Endothelial cell of umbilical vein (primary cell): ENCODE measurements around the gene PITPNM1. TPM values are rescaled to one million over a fixed set of nuclear protein-coding genes. Genes with fewer than 3 reads are reported as not detected.

Experiments
- BruUV-seq: library from RNA; stranded (reverse); fragments of 400-500 nt; replicated peaks from 2 replicates; lab custom pipeline; 2021; lab: Mats Ljungman, UMichigan
- CTCF ChIA-PET: fragments of 300-600, 350-600 bp; sonication (Branson Sonifier 250); formaldehyde crosslinking; loops from one replicate; lab custom pipeline; 2021; ENCODE audit warnings: antibody characterized with exemption, inconsistent platforms; lab: Charles Lee
- POLR2A ChIA-PET: fragments of 300-600, 350-600 bp; sonication (Branson Sonifier 250); formaldehyde crosslinking; loops from one replicate; lab custom pipeline; 2021; ENCODE audit warnings: antibody characterized with exemption, inconsistent platforms; lab: Charles Lee
- DNase-seq: peaks from one replicate; pipeline ENCODE4 v3.0.0-alpha.2; 2011; ENCODE audit warnings: low read depth, low spot score
- FAIRE-seq: peaks from 2 replicates; lab custom pipeline; 2011; peaks lifted over from hg19 to GRCh38; lab: Jason Lieb, UNC
- H2AFZ ChIP-seq: 2 replicates; pipeline ENCODE4 v1.6.0; 2012; ENCODE audit warnings: low read depth, low read length, control low read depth, inconsistent platforms
- H3K27ac ChIP-seq: 2 replicates; pipeline ENCODE4 v1.5.1; 2011; ENCODE audit warnings: low read depth, mild to moderate bottlenecking, control low read depth, low read length, moderate library complexity; ENCODE audit not compliant: insufficient read depth
- H3K27me3 ChIP-seq, 2 experiments: 2 replicates each; pipeline versions ENCODE4 v1.6.0 to v1.6.1; 2011; ENCODE audit warnings: low read length in 2 of 2, mixed read lengths in 1 of 2; ENCODE audit not compliant: control insufficient read depth in 2 of 2, insufficient read depth in 2 of 2
- H3K36me3 ChIP-seq, 2 experiments: 2 replicates in 1 of 2; 3 replicates in 1 of 2; pipeline ENCODE4 v1.5.1; 2011; ENCODE audit warnings: low read length in 2 of 2, mild to moderate bottlenecking in 1 of 2, moderate library complexity in 1 of 2; ENCODE audit not compliant: control insufficient read depth in 2 of 2, insufficient read depth in 2 of 2; ENCODE audit errors: extremely low read depth in 1 of 2
- H3K4me1 ChIP-seq: 3 replicates; pipeline ENCODE4 v1.5.1; 2011; ENCODE audit warnings: mild to moderate bottlenecking, low read length; ENCODE audit not compliant: control insufficient read depth, insufficient read depth; ENCODE audit errors: extremely low read depth
- H3K4me2 ChIP-seq: 2 replicates; pipeline ENCODE4 v1.6.1; 2011; ENCODE audit warnings: low read length, control low read depth, mixed read lengths; ENCODE audit not compliant: insufficient read depth
- H3K4me3 ChIP-seq, 3 experiments: fragments of 200-600 bp in 1 of 3; sonication (generic), shearing (Covaris generic) in 1 of 3; replicated peaks in 1 of 3; 2 replicates each; pipeline ENCODE4 v1.5.1; 2011 to 2016; ENCODE audit warnings: control low read depth in 3 of 3, low read length in 3 of 3, mild to moderate bottlenecking in 2 of 3, inconsistent platforms in 1 of 3, low read depth in 1 of 3, moderate library complexity in 1 of 3; ENCODE audit not compliant: insufficient read depth in 1 of 3
- H3K79me2 ChIP-seq: 2 replicates; pipeline ENCODE4 v1.6.0; 2012; ENCODE audit warnings: low read length, inconsistent platforms; ENCODE audit not compliant: control insufficient read depth, insufficient read depth
- H3K9ac ChIP-seq: replicated peaks from 2 replicates; pipeline ENCODE3; 2011; ENCODE audit warnings: low read length, control low read depth; ENCODE audit not compliant: insufficient read depth; ENCODE audit errors: extremely low read depth
- H3K9me1 ChIP-seq: replicated peaks from 3 replicates; pipeline ENCODE4 v1.6.0; 2011; ENCODE audit warnings: mild to moderate bottlenecking, low read length; ENCODE audit not compliant: control insufficient read depth, insufficient read depth; ENCODE audit errors: extremely low read depth
- H3K9me3 ChIP-seq: replicated peaks from 2 replicates; pipeline ENCODE4 v1.5.1; 2012; ENCODE audit warnings: low read length, inconsistent platforms; ENCODE audit not compliant: control insufficient read depth, insufficient read depth
- H4K20me1 ChIP-seq: replicated peaks from 2 replicates; pipeline ENCODE3; 2011; ENCODE audit warnings: mild to moderate bottlenecking, low read length; ENCODE audit not compliant: control insufficient read depth, insufficient read depth; ENCODE audit errors: extremely low read depth
- CTCF ChIP-seq, 2 donors: IDR thresholded peaks; 1 replicate in 1 of 2; 2 replicates in 1 of 2; pipeline ENCODE4 v1.5.1; 2011; ENCODE audit warnings: low read length in 2 of 2, mild to moderate bottlenecking in 2 of 2, moderate library complexity in 2 of 2, control low read depth in 1 of 2, inconsistent platforms in 1 of 2, low read depth in 1 of 2; ENCODE audit not compliant: insufficient read depth in 1 of 2; ENCODE audit errors: extremely low read depth in 1 of 2
- EZH2 ChIP-seq: IDR thresholded peaks from 2 replicates; pipeline ENCODE4 v1.6.1; 2012; ENCODE audit warnings: borderline replicate concordance, low read depth, mild to moderate bottlenecking, moderate library complexity, low read length, inconsistent platforms; ENCODE audit not compliant: severe bottlenecking
- FOS ChIP-seq: IDR thresholded peaks from 2 replicates; pipeline ENCODE4 v1.6.1; 2011; ENCODE audit warnings: mild to moderate bottlenecking, low read length, moderate library complexity, borderline replicate concordance; ENCODE audit not compliant: insufficient read depth
- GATA2 ChIP-seq: IDR thresholded peaks from 2 replicates; pipeline ENCODE4 v1.7.0; 2011; ENCODE audit warnings: low read depth, mild to moderate bottlenecking, moderate library complexity, mixed read lengths, low read length; ENCODE audit not compliant: insufficient read length, insufficient read depth
- JUN ChIP-seq: IDR thresholded peaks from 2 replicates; pipeline ENCODE4 v1.6.1; 2011; ENCODE audit warnings: borderline replicate concordance, low read depth; ENCODE audit not compliant: insufficient read length, insufficient read depth
- MAX ChIP-seq: IDR thresholded peaks from 2 replicates; pipeline ENCODE4 v1.6.1; 2011; ENCODE audit not compliant: insufficient read depth, insufficient read length
- MYC ChIP-seq: IDR thresholded peaks from one replicate; pipeline ENCODE4 v1.6.1; 2011; ENCODE audit warnings: mild to moderate bottlenecking, low read depth, low read length
- POLR2A ChIP-seq: IDR thresholded peaks from 2 replicates; pipeline ENCODE4 v1.6.1; 2012; ENCODE audit warnings: low read depth, mild to moderate bottlenecking, control low read depth, low read length
- POLR2AphosphoS5 ChIP-seq: IDR thresholded peaks from 2 replicates; pipeline ENCODE4 v1.6.1; 2012; ENCODE audit warnings: low read depth, mild to moderate bottlenecking, control low read depth, low read length, moderate library complexity; ENCODE audit not compliant: insufficient read depth
- dilution Hi-C: fragments of 300-500 bp; cut with MboI; formaldehyde crosslinking; loops from one replicate; pipeline ENCODE4 v1.15.0; 2019; ENCODE audit warnings: low sequenced_read_pairs; ENCODE audit not compliant: extremely low pct_ligation_motif_present
- intact Hi-C: fragments of 100-400 bp; cut with micrococcal nuclease; formaldehyde crosslinking; loops from one replicate; pipeline ENCODE4 v1.10.0; 2022
- polyA plus RNA-seq, 4 experiments: library from polyadenylated mRNA; depleted of rRNA in 3 of 4; stranded (reverse) in 3 of 4; unstranded in 1 of 4; fragments of >200 nt; gene quantifications; 2 replicates each; pipeline versions ENCODE4 v1.2.1 to v1.2.3, GENCODE V29; 2011 to 2012; ENCODE audit warnings: missing spikeins in 1 of 4
- total RNA-seq: library from RNA; stranded (reverse); gene quantifications from 2 replicates; pipeline ENCODE4 v1.2.3, GENCODE V29; 2021

The PITPNM1 gene
- total and polyA plus RNA-seq, 2 donors (not counting 3 experiments of a cell fraction or from before 2014, with no cell fraction given), result 16.5 to 26.4 TPM

- ChIA-PET POLR2A (no interaction called here), CTCF (no interaction called here)
- DNase-seq (no peak), FAIRE-seq (no peak)
- no TSS peak for BruUV-seq
- no peak overlapping the region for H3K27ac ChIP-seq
- intact Hi-C loops, result no loop called here
- H3K9ac ChIP-seq, result no peak overlapping the region
- H3K27me3 ChIP-seq, result no peaks in the 10 kb centered on the region
- no peaks in the 10 kb centered on the region for H4K20me1 ChIP-seq
- H3K4me2 ChIP-seq, result no peak overlapping the region
- H3K79me2 ChIP-seq, result no peaks in the 10 kb centered on the region
- peaks cover 7% of the 10 kb centered on the region for H3K4me1 ChIP-seq
- no peaks in the 10 kb centered on the region for H3K9me1 ChIP-seq
- dilution Hi-C loops, result no loop called here
- H2AFZ ChIP-seq, result no peak overlapping the region
- H3K36me3 ChIP-seq, result no peaks in the 10 kb centered on the region
- no peaks in the 10 kb centered on the region for H3K9me3 ChIP-seq
- H3K4me3 ChIP-seq, result no peak overlapping the region
- TF ChIP-seq MAX, result no peak
- no peak for TF ChIP-seq POLR2A
- TF ChIP-seq GATA2, result no peak
- no peak for TF ChIP-seq CTCF (IDR thresholded peaks at IDR 0.05; ENCODE audit: extremely low read depth in 1 of 2, insufficient read depth in 1 of 2, low read depth in 1 of 2, low read length in 2 of 2)
- TF ChIP-seq MYC, result no peak
- TF ChIP-seq FOS, result no peak
These were observed 56.9 kb downstream of the PITPNM1 start for GRCh38 chr11:67448220-67448609.

GRCh38 chr11:67445515-67445914 lies 59.6 kb downstream of the PITPNM1 start:
- no peak for TF ChIP-seq MAX
- no peak for TF ChIP-seq MYC
- TF ChIP-seq FOS, result no peak
- TF ChIP-seq POLR2AphosphoS5, result no peak
- no peak for TF ChIP-seq GATA2
- no peak for TF ChIP-seq CTCF (IDR thresholded peaks at IDR 0.05; ENCODE audit: extremely low read depth in 1 of 2, insufficient read depth in 1 of 2, low read depth in 1 of 2, low read length in 2 of 2)
- no peak for TF ChIP-seq EZH2
- TF ChIP-seq POLR2A, result no peak
- no peak for TF ChIP-seq JUN
- intact Hi-C loops (no loop called here), dilution Hi-C loops (no loop called here)
- Histone ChIP-seq H3K79me2 (peaks cover 11% of the 10 kb centered on the region), H3K9me3 (no peaks in the 10 kb centered on the region), H2AFZ (no peak overlapping the region), H3K9ac (no peak overlapping the region), H3K36me3 (peaks cover 0 to 10% of the 10 kb centered on the region in 2 experiments), H3K4me3 (no peak overlapping the region), H3K27ac (no peak overlapping the region), H3K4me1 (peaks cover 6% of the 10 kb centered on the region), H3K4me2 (no peak overlapping the region), H3K27me3 (no peaks in the 10 kb centered on the region), H3K9me1 (no peaks in the 10 kb centered on the region), H4K20me1 (no peaks in the 10 kb centered on the region)
- ChIA-PET CTCF (interaction anchor here (1.8 kb wide), 1 partner anchor 44 kb away, joined by 6 read pairs; the partner anchor contains the start of gene PPP1CA), POLR2A (no interaction called here)
- no TSS peak for BruUV-seq
- FAIRE-seq (no peak), DNase-seq (no peak)
